Measurements from ENCODE around the gene SARDH. TPM values are rescaled to one million over a fixed set of nuclear protein-coding genes. Genes with fewer than 3 reads are reported as not detected.
"Not testable (repeated sequence)": the region's sequence is repeated elsewhere in the genome, so short reads cannot be mapped to it uniquely, and the experiment has no call there.

Gene SARDH
- total and polyA plus RNA-seq, 2 of the 13 experiments (the other 11 are each of a cell fraction or from before 2014, with no cell fraction given), result 11.6 to 34.9 TPM

DNA sequence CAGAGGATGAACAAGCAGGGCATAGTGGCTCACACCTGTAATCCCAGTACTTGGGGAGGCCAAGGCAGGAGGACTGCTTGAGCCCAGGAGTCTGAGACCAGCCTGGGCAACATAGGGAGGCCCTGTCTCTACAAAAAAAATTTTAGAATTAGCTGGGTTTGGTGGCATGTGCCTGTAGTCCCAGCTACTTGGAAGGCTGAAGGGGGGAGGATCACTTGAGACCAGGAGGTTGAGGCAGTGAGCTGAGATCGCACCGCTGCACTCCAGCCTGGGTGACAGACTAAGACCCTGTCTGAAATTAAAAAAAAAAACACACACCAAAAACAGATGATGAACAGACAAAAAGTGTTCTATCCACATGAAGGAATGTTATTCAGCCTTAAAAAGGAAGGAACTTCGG is 62.4 kb downstream of the SARDH start:
- in situ Hi-C loops (cut with HindIII; ENCODE audit: extremely low pct_ligation_motif_present, low pct_unique_long_range_greater_than_20kb); ATAC-seq; H3K4me2 ChIP-seq (ENCODE audit: low read depth, low read length); H3K4me1 ChIP-seq (ENCODE audit: insufficient read depth, low read length); intact Hi-C loops (cut with micrococcal nuclease; ENCODE audit: unreplicated experiment); BruUV-seq (replicated peaks); H3K79me2 ChIP-seq (ENCODE audit: insufficient read depth, low read length); H2AFZ ChIP-seq (ENCODE audit: low read length); FAIRE-seq; H3K9ac ChIP-seq (ENCODE audit: insufficient read depth, low read depth, low read length); H3K9me3 ChIP-seq (ENCODE audit: low read length); H3K4me3 ChIP-seq (replicated peaks in 1 of 3; ENCODE audit: insufficient read depth in 1 of 3, low read depth in 2 of 3, low read length in 3 of 3); H4K20me1 ChIP-seq (ENCODE audit: insufficient read depth, low read length); CTCF ChIA-PET (ENCODE audit: low intra/inter-chr PET ratio, low total read pairs); POLR2A ChIA-PET; H3K27me3 ChIP-seq (ENCODE audit: control insufficient read depth in 1 of 2, insufficient read depth in 2 of 2, low read length in 2 of 2); H3K27ac ChIP-seq (ENCODE audit: extremely low read length, insufficient read depth, low read length); DNase-seq (ENCODE audit: low spot score): not testable (repeated sequence)
- peaks cover 6 to 17% of the 10 kb centered on the region in 2 experiments; a peak in 4 of 5 replicates for H3K36me3 ChIP-seq (replicated peaks in 1 of 2; ENCODE audit: control insufficient read depth in 1 of 2, insufficient read depth in 2 of 2, low read length in 2 of 2)
- 93% methylated on average over 3 of the region's 3 CpGs for WGBS (ENCODE audit: low lambda C conversion rate)

GRCh38 chr9:133674091-133674490 is 64.1 kb downstream of the SARDH start:
- DNase-seq (ENCODE audit: low spot score), result no peak
- no peaks in the 10 kb centered on the region for H3K27me3 ChIP-seq (ENCODE audit: control insufficient read depth in 1 of 2, insufficient read depth in 2 of 2, low read length in 2 of 2)
- in situ Hi-C loops (cut with HindIII; ENCODE audit: extremely low pct_ligation_motif_present, low pct_unique_long_range_greater_than_20kb), result no loop called here

More at GRCh38 chr9:133674091-133674490, 64.1 kb downstream of the SARDH start:
- Histone ChIP-seq H3K27ac (ENCODE audit: extremely low read length, insufficient read depth, low read length) (no peak overlapping the region), H3K9ac (ENCODE audit: insufficient read depth, low read depth, low read length) (no peak overlapping the region), H3K36me3 (replicated peaks in 1 of 2; ENCODE audit: control insufficient read depth in 1 of 2, insufficient read depth in 2 of 2, low read length in 2 of 2) (peaks cover 9 to 17% of the 10 kb centered on the region in 2 experiments; a peak in 4 of 5 replicates), H3K9me3 (ENCODE audit: low read length) (no peaks in the 10 kb centered on the region), H3K79me2 (ENCODE audit: insufficient read depth, low read length) (no peaks in the 10 kb centered on the region), H3K4me3 (replicated peaks in 1 of 3; ENCODE audit: insufficient read depth in 1 of 3, low read depth in 2 of 3, low read length in 3 of 3) (no peak overlapping the region), H2AFZ (ENCODE audit: low read length) (no peak overlapping the region), H4K20me1 (ENCODE audit: insufficient read depth, low read length) (0 out of 2 replicates have a peak, but pooled peaks cover 2% of the 10 kb centered on the region), H3K4me2 (ENCODE audit: low read depth, low read length) (no peak overlapping the region), H3K4me1 (ENCODE audit: insufficient read depth, low read length) (no peaks in the 10 kb centered on the region)
- WGBS (ENCODE audit: low lambda C conversion rate), result 100% methylated on average over 7 of the region's 14 CpGs
- TF ChIP-seq BHLHE40 (IDR thresholded peaks at IDR 0.05; ENCODE audit: low read length), result no peak
- TF ChIP-seq, protein P1, sequence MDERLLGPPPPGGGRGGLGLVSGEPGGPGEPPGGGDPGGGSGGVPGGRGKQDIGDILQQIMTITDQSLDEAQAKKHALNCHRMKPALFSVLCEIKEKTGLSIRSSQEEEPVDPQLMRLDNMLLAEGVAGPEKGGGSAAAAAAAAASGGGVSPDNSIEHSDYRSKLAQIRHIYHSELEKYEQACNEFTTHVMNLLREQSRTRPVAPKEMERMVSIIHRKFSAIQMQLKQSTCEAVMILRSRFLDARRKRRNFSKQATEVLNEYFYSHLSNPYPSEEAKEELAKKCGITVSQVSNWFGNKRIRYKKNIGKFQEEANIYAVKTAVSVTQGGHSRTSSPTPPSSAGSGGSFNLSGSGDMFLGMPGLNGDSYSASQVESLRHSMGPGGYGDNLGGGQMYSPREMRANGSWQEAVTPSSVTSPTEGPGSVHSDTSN (CRISPR knock-in tag; IDR thresholded peaks at IDR 0.05), result no peak
- TF ChIP-seq NFYB (CRISPR knock-in tag; IDR thresholded peaks at IDR 0.05), result no peak
- no peak for TF ChIP-seq KMT2A (CRISPR knock-in tag; IDR thresholded peaks at IDR 0.05)
- TF ChIP-seq ZNF180 (CRISPR knock-in tag; IDR thresholded peaks at IDR 0.05; ENCODE audit: borderline replicate concordance, low read depth), result no peak
- TF ChIP-seq, protein P2, sequence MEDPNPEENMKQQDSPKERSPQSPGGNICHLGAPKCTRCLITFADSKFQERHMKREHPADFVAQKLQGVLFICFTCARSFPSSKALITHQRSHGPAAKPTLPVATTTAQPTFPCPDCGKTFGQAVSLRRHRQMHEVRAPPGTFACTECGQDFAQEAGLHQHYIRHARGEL (CRISPR knock-in tag; IDR thresholded peaks at IDR 0.05), result no peak
- no peak for TF ChIP-seq RFX3 (CRISPR knock-in tag; IDR thresholded peaks at IDR 0.05)
- no peak for TF ChIP-seq ZNF44 (CRISPR knock-in tag; IDR thresholded peaks at IDR 0.05)
- TF ChIP-seq ZBTB38 (CRISPR knock-in tag; IDR thresholded peaks at IDR 0.05), result no peak
- TF ChIP-seq, protein P3, sequence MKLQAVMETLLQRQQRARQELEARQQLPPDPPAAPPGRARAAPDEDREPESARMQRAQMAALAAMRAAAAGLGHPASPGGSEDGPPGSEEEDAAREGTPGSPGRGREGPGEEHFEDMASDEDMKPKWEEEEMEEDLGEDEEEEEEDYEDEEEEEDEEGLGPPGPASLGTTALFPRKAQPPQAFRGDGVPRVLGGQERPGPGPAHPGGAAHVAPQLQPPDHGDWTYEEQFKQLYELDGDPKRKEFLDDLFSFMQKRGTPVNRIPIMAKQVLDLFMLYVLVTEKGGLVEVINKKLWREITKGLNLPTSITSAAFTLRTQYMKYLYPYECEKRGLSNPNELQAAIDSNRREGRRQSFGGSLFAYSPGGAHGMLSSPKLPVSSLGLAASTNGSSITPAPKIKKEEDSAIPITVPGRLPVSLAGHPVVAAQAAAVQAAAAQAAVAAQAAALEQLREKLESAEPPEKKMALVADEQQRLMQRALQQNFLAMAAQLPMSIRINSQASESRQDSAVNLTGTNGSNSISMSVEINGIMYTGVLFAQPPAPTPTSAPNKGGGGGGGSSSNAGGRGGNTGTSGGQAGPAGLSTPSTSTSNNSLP (IDR thresholded peaks at IDR 0.05; ENCODE audit: low read depth, low read length), result no peak
- TF ChIP-seq ZZZ3 (CRISPR knock-in tag; IDR thresholded peaks at IDR 0.05; ENCODE audit: borderline replicate concordance), result no peak
- intact Hi-C loops (cut with micrococcal nuclease; ENCODE audit: unreplicated experiment), result no loop called here
- ChIA-PET POLR2A (no interaction called here), CTCF (ENCODE audit: low intra/inter-chr PET ratio, low total read pairs) (no interaction called here)
- FAIRE-seq (no peak), ATAC-seq (no peak)
- no TSS peak for BruUV-seq (replicated peaks)
